HuH-7.5 (cell line): ENCODE results near the gene ZNF407.

Experiments
- DNase-seq: peaks from one replicate; pipeline ENCODE4 v3.0.0; 2011; ENCODE audit warnings: low spot score

Gene ZNF407

GRCh38 chr18:74631212-74631611, 33.5 kb downstream of the ZNF407 start:
- DNase-seq = no peak

GRCh38 chr18:74631623-74632350, 34.1 kb downstream of the ZNF407 start:
- no peak for DNase-seq

- DNase-seq = no peak
Observed at GRCh38 chr18:74632351-74632679, 34.6 kb downstream of the ZNF407 start.

GRCh38 chr18:74632856-74633255, 35.2 kb downstream of the ZNF407 start:
- no peak for DNase-seq

GRCh38 chr18:74633652-74634352, 36.1 kb downstream of the ZNF407 start:
- DNase-seq = no peak

GRCh38 chr18:74635224-74635975, 37.7 kb downstream of the ZNF407 start:
- no peak for DNase-seq

GRCh38 chr18:74637070-74637469, 39.4 kb downstream of the ZNF407 start:
- DNase-seq = no peak

GRCh38 chr18:74638210-74638609, 40.5 kb downstream of the ZNF407 start:
- no peak for DNase-seq

GRCh38 chr18:74644713-74645112, 47.0 kb downstream of the ZNF407 start:
- DNase-seq = no peak

GRCh38 chr18:74645679-74646078, 48.0 kb downstream of the ZNF407 start:
- DNase-seq = no peak

- no peak for DNase-seq
Observed at GRCh38 chr18:74651327-74652128, 53.9 kb downstream of the ZNF407 start.

- no peak for DNase-seq
Observed at GRCh38 chr18:74652392-74652988, 54.8 kb downstream of the ZNF407 start.

GRCh38 chr18:74654638-74655037, 57.0 kb downstream of the ZNF407 start:
- no peak for DNase-seq

GRCh38 chr18:74661008-74661407, 63.3 kb downstream of the ZNF407 start:
- DNase-seq = peak; percentile 10

GRCh38 chr18:74661691-74662090, 64.0 kb downstream of the ZNF407 start:
- no peak for DNase-seq

GRCh38 chr18:74662622-74663021, 65.0 kb downstream of the ZNF407 start:
- DNase-seq = no peak

GRCh38 chr18:74665346-74665745, 67.7 kb downstream of the ZNF407 start:
- DNase-seq = no peak

GRCh38 chr18:74665905-74666304, 68.2 kb downstream of the ZNF407 start:
- DNase-seq = no peak

GRCh38 chr18:74669136-74669798, 71.6 kb downstream of the ZNF407 start:
- peak; percentile 6 for DNase-seq

GRCh38 chr18:74672371-74672770, 74.7 kb downstream of the ZNF407 start:
- DNase-seq = no peak

- DNase-seq = no peak
Observed at GRCh38 chr18:74674487-74674886, 76.8 kb downstream of the ZNF407 start.
